HEK293T (cell line): ENCODE data around the gene GDA.

Experiments
- CTCF ChIA-PET: fragments of 350-600 bp; formaldehyde crosslinking; extraction: SDS; loops from one replicate; lab custom pipeline; 2021; ENCODE audit warnings: antibody characterized with exemption, inconsistent platforms; lab: Yijun Ruan, JAX
- POLR2A ChIA-PET: fragments of 350-600 bp; formaldehyde crosslinking; extraction: SDS; loops from one replicate; lab custom pipeline; 2020; ENCODE audit warnings: antibody characterized with exemption, inconsistent platforms; lab: Yijun Ruan, JAX
- DNase-seq: peaks from one replicate; pipeline ENCODE4 v3.0.0; 2012; ENCODE audit warnings: mixed read lengths; ENCODE audit errors: extremely low spot score
- ARNT ChIP-seq: fragments of 450-650 bp; IDR thresholded peaks from 2 replicates; pipeline ENCODE4 v1.6.1; 2017; ENCODE audit warnings: mild to moderate bottlenecking
- BHLHE40 ChIP-seq: fragments of 450-650 bp; IDR thresholded peaks from 2 replicates; pipeline ENCODE4 v1.6.1; 2016; ENCODE audit warnings: mild to moderate bottlenecking, moderate library complexity, borderline replicate concordance
- CTBP1 ChIP-seq: fragments of 450-650 bp; IDR thresholded peaks from 2 replicates; pipeline ENCODE4 v1.6.1; 2016; ENCODE audit warnings: borderline replicate concordance
- ELF4 ChIP-seq: fragments of 450-650 bp; IDR thresholded peaks from 2 replicates; pipeline ENCODE4 v1.6.1; 2017; ENCODE audit warnings: antibody characterized with exemption
- FOXA1 ChIP-seq: fragments of 450-650 bp; IDR thresholded peaks from 2 replicates; pipeline ENCODE4 v1.6.1; 2016; ENCODE audit warnings: mild to moderate bottlenecking
- FOXK2 ChIP-seq: fragments of 450-650 bp; IDR thresholded peaks from 2 replicates; pipeline ENCODE4 v1.6.1; 2016; ENCODE audit warnings: mild to moderate bottlenecking
- FOXM1 ChIP-seq: fragments of 450-650 bp; IDR thresholded peaks from 2 replicates; pipeline ENCODE4 v1.6.1; 2017; ENCODE audit warnings: mild to moderate bottlenecking, borderline replicate concordance
- HDGF ChIP-seq: fragments of 450-650 bp; IDR thresholded peaks from 2 replicates; pipeline ENCODE4 v1.6.1; 2017; ENCODE audit warnings: antibody characterized with exemption, borderline replicate concordance
- L3MBTL2 ChIP-seq: fragments of 450-650 bp; conservative IDR thresholded peaks from 2 replicates; pipeline ENCODE4 v1.6.1; 2016; ENCODE audit warnings: mild to moderate bottlenecking
- LEF1 ChIP-seq: fragments of 450-650 bp; IDR thresholded peaks from 2 replicates; pipeline ENCODE4 v1.6.1; 2017; ENCODE audit warnings: mild to moderate bottlenecking, borderline replicate concordance
- NFRKB ChIP-seq: fragments of 450-650 bp; IDR thresholded peaks from 2 replicates; pipeline ENCODE4 v1.6.1; 2016; ENCODE audit warnings: mild to moderate bottlenecking, moderate library complexity
- SP1 ChIP-seq: fragments of 450-650 bp; IDR thresholded peaks from 2 replicates; pipeline ENCODE4 v1.6.1; 2017
- SUZ12 ChIP-seq: fragments of 450-650 bp; IDR thresholded peaks from 2 replicates; pipeline ENCODE4 v1.6.1; 2016; ENCODE audit warnings: mild to moderate bottlenecking
- TARDBP ChIP-seq: fragments of 450-650 bp; IDR thresholded peaks from 2 replicates; pipeline ENCODE4 v1.6.1; 2016
- ZNF384 ChIP-seq: fragments of 450-650 bp; IDR thresholded peaks from 2 replicates; pipeline ENCODE4 v1.6.1; 2016
- TF ChIP-seq, protein P1 (sequence below): fragments of 450-650 bp; IDR thresholded peaks from 2 replicates; pipeline ENCODE4 v1.6.1; 2016

GDA gene

DNA sequence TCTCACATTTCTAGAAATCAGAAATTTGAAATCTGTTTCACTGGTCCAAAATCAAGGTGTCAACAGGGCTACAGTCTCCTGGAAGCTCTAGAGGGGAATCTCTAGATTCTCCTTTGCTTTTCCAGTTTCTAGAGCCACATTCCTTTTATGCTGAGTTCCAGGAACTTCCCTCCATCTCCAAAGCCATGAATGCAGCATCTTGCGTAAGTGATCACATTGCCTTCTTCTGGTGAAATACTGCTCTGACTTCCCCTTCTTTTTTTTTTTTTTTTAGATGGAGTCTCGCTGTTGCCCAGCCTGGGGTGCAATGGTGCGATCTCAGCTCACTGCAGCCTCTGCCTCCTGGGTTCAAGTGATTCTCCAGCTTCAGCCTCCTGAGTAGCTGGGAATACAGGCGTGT lies 23.8 kb downstream of the GDA start:
- TF ChIP-seq ZNF384 = no peak
- no peak for TF ChIP-seq CTBP1
- TF ChIP-seq, protein P1, sequence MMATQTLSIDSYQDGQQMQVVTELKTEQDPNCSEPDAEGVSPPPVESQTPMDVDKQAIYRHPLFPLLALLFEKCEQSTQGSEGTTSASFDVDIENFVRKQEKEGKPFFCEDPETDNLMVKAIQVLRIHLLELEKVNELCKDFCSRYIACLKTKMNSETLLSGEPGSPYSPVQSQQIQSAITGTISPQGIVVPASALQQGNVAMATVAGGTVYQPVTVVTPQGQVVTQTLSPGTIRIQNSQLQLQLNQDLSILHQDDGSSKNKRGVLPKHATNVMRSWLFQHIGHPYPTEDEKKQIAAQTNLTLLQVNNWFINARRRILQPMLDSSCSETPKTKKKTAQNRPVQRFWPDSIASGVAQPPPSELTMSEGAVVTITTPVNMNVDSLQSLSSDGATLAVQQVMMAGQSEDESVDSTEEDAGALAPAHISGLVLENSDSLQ = no peak
- no peak for TF ChIP-seq ELF4
- no peak for TF ChIP-seq LEF1
- no peak for TF ChIP-seq BHLHE40
- no peak for DNase-seq
- ChIA-PET POLR2A (no interaction called here), CTCF (no interaction called here)

GRCh38 chr9:72185561-72185960 lies 36.3 kb downstream of the GDA start:
- CTCF ChIA-PET = no interaction called here
- POLR2A ChIA-PET = no interaction called here
- TF ChIP-seq SUZ12 (no peak), L3MBTL2 (no peak), ELF4 (no peak), ARNT (no peak), CTBP1 (no peak), FOXM1 (no peak), FOXK2 (no peak), BHLHE40 (no peak), FOXA1 (no peak), LEF1 (no peak), HDGF (no peak), SP1 (no peak), NFRKB (no peak), ZNF384 (no peak), TARDBP (no peak)
- TF ChIP-seq, protein P1 = no peak
- DNase-seq = no peak

DNA sequence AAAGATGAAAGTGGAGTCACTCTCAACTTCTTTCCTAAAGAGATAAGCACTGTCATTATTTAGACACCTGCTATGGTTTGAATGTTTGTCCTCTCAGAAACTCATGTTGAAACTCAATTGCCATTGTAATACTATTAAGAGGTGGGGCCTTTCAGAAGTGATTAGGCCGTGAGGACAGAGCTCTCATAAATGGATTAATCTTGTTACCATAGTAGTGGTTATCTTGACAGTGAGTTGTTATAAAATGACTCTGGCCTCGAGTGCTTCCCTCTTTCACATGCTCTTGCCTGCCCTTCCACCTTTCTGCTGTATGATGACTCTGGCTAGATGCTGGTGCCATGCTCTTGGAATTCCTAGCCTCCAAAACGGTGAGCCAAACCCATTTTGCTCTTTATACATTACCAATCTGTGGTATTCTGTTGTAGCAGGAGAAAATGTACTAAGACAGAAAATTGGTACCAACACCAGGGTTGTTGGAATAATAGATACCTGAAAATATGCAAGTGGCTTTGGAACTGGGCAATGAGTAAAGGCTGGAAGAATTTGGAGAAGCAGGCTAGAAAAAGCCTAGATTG lies 38.0 kb downstream of the GDA start:
- DNase-seq = no peak
- ChIA-PET POLR2A (no interaction called here), CTCF (no interaction called here)
- TF ChIP-seq NFRKB (no peak), SP1 (no peak), ZNF384 (no peak), BHLHE40 (no peak)

GRCh38 chr9:72188232-72188631 lies 39.0 kb downstream of the GDA start:
- ChIA-PET POLR2A (no interaction called here), CTCF (no interaction called here)
- TF ChIP-seq FOXK2 (no peak), FOXM1 (no peak), ZNF384 (no peak), L3MBTL2 (no peak)
- DNase-seq = no peak

DNA sequence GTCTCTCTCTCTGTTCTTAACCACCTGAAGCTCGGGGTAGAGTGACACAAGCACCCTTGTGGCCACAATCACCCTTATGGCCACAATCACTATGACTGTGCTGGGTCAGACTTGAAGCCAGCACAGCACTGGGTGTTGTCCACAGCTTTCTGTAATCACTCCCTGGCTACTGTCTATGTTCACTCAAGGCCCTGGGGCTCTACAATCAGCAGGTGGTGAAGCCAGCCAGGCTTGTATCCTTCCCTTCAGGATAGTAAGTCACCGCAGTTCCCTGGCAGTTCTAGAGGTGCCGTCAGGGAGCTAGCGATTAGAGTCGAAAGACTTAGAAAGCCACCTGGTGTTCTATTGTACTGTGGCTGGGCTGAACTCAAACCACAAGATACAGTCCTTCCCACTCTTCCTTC lies 44.2 kb downstream of the GDA start:
- POLR2A ChIA-PET = no interaction called here
- DNase-seq = no peak
- CTCF ChIA-PET = no interaction called here
- TF ChIP-seq FOXK2 = no peak
- no peak for TF ChIP-seq SUZ12
- no peak for TF ChIP-seq ARNT
- no peak for TF ChIP-seq FOXA1
- no peak for TF ChIP-seq BHLHE40
- no peak for TF ChIP-seq L3MBTL2
- no peak for TF ChIP-seq FOXM1
- TF ChIP-seq, protein P1 = no peak
- TF ChIP-seq LEF1 = no peak
- no peak for TF ChIP-seq CTBP1
- no peak for TF ChIP-seq SP1
- TF ChIP-seq HDGF = no peak
- TF ChIP-seq NFRKB = no peak
- TF ChIP-seq TARDBP = no peak
- no peak for TF ChIP-seq ZNF384

DNA sequence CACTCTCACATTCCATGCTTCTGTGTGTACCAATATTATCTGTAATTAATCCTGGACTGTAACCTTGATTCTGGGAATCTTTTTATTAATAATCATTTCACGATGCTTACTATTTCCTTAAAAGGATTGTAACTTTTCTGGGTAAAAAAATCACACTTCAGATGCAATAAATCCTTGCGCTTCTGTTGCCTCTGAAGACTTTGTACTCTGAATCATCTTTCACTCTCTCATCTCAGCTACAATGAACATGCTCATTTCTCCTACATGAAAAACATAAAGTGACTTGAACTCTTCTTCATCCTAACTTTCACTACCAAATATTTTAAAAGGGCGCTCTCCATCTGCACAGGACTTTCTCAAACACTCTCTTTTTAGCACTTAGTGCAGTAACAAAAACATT lies 50.0 kb downstream of the GDA start:
- TF ChIP-seq FOXA1 (no peak), FOXK2 (no peak), ELF4 (no peak), L3MBTL2 (no peak), BHLHE40 (no peak), SP1 (no peak), CTBP1 (no peak), TARDBP (no peak), NFRKB (no peak), SUZ12 (no peak), HDGF (no peak), ZNF384 (no peak), FOXM1 (no peak), LEF1 (no peak), ARNT (no peak)
- TF ChIP-seq, protein P1 = no peak
- CTCF ChIA-PET = no interaction called here
- POLR2A ChIA-PET = no interaction called here
- DNase-seq = no peak
